ENCODE measurements around the gene AKAP13. TPM values are rescaled to one million over a fixed set of nuclear protein-coding genes. Genes with fewer than 3 reads are reported as not detected.

Gene AKAP13
- total RNA-seq, 1 donor from 2014 or later = 443 TPM

- no peak overlapping the region for H3K27ac ChIP-seq
- ATAC-seq (no peak), DNase-seq (no peak)
- H3K27me3 ChIP-seq (ENCODE audit: low read depth) = no peaks in the 10 kb centered on the region
- no peaks in the 10 kb centered on the region for H3K36me3 ChIP-seq
- H3K4me1 ChIP-seq = peaks cover 16% of the 10 kb centered on the region
- no peak overlapping the region for H3K4me3 ChIP-seq
- TF ChIP-seq CTCF (IDR thresholded peaks at IDR 0.05) = no peak
- intact Hi-C loops (cut with DNase I) = no loop called here
- H3K9me3 ChIP-seq = no peaks in the 10 kb centered on the region
Observed at GRCh38 chr15:85377986-85378385, 2.4 kb upstream of the AKAP13 start.

GRCh38 chr15:85379403-85380131 is 836 bp upstream of the AKAP13 start:
- ATAC-seq (no peak), DNase-seq (no peak)
- Histone ChIP-seq H3K4me3 (peak overlapping the region; percentile 74), H3K27ac (peak overlapping the region; percentile 92), H3K27me3 (ENCODE audit: low read depth) (no peaks in the 10 kb centered on the region), H3K9me3 (no peaks in the 10 kb centered on the region), H3K36me3 (no peaks in the 10 kb centered on the region), H3K4me1 (peaks cover 32% of the 10 kb centered on the region)
- no peak for TF ChIP-seq CTCF (IDR thresholded peaks at IDR 0.05)
- intact Hi-C loops (cut with DNase I) = no loop called here

GRCh38 chr15:85380812-85381642 is 624 bp downstream of the AKAP13 start:
- H3K4me1 ChIP-seq = peaks cover 36% of the 10 kb centered on the region
- no peak for TF ChIP-seq CTCF (IDR thresholded peaks at IDR 0.05)
- H3K4me3 ChIP-seq = peak overlapping the region; percentile 74
- H3K27me3 ChIP-seq (ENCODE audit: low read depth) = no peaks in the 10 kb centered on the region
- H3K9me3 ChIP-seq = no peaks in the 10 kb centered on the region
- H3K27ac ChIP-seq = peak overlapping the region; percentile 92
- intact Hi-C loops (cut with DNase I) = no loop called here
- no peaks in the 10 kb centered on the region for H3K36me3 ChIP-seq
- DNase-seq (peak; percentile 75), ATAC-seq (peak; percentile 80 to 83)

GRCh38 chr15:85381850-85382751 is 1.7 kb downstream of the AKAP13 start:
- ATAC-seq (no peak), DNase-seq (no peak)
- Histone ChIP-seq H3K27ac (peak overlapping the region; percentile 92), H3K9me3 (no peaks in the 10 kb centered on the region), H3K27me3 (ENCODE audit: low read depth) (no peaks in the 10 kb centered on the region), H3K4me3 (peak overlapping the region; percentile 74), H3K4me1 (peaks cover 36% of the 10 kb centered on the region), H3K36me3 (no peaks in the 10 kb centered on the region)
- no peak for TF ChIP-seq CTCF (IDR thresholded peaks at IDR 0.05)
- intact Hi-C loops (cut with DNase I) = no loop called here

- Histone ChIP-seq H3K9me3 (no peaks in the 10 kb centered on the region), H3K36me3 (no peaks in the 10 kb centered on the region), H3K27ac (peak overlapping the region; percentile 92), H3K4me3 (peak overlapping the region; percentile 74), H3K4me1 (peaks cover 36% of the 10 kb centered on the region), H3K27me3 (ENCODE audit: low read depth) (no peaks in the 10 kb centered on the region)
- no peak for DNase-seq
- intact Hi-C loops (cut with DNase I) = no loop called here
- TF ChIP-seq CTCF (IDR thresholded peaks at IDR 0.05) = no peak
- ATAC-seq = no peak
Observed at GRCh38 chr15:85382942-85383341, 2.5 kb downstream of the AKAP13 start.
